Measurements from ENCODE around the gene SEC63. TPM values are rescaled to one million over a fixed set of nuclear protein-coding genes. Genes with fewer than 3 reads are reported as not detected.

SEC63 gene
- total and polyA plus RNA-seq, 9 donors, result 33.8 to 198 (median 122) TPM

DNA sequence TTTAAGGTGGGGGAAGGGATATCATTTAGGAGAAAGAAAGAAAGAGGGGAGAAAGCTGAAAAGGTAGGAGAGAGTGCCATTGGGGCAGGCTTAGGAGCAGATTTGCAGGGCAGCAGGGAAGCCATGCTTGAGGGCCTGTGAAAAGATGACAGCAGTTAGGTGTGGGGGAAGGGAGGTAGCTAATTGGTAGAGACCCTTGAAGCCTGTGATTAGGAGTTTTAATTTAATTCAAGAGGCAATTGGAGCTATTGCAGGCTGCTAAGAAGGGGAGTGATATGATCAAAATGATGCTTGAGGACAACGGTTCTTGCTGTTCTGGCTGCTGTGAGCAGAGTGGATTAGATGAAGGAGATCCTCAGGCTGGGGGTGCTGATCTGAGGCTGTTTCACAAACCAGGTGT lies 24.5 kb upstream of the SEC63 start:
- intact Hi-C loops (cut with DNase I), result loop anchor here in 3 of 4 donors (5.0 to 10.0 kb wide), 3 partner anchors 62 to 542 kb away; no protein-coding TSS in a partner anchor
- 70 to 78% (median 76%) methylated on average over 1 of the region's 1 CpG for WGBS, 3 donors
- Histone ChIP-seq H3K9me3 (no peaks in the 10 kb centered on the region), H3K4me1 (ENCODE audit: insufficient read depth) (no peaks in the 10 kb centered on the region), H3K4me3 (no peak overlapping the region), H3K27ac (no peak overlapping the region), H3K36me3 (no peaks in the 10 kb centered on the region), H3K27me3 (no peaks in the 10 kb centered on the region)
- DNase-seq, result no peak
- TF ChIP-seq, protein P1, sequence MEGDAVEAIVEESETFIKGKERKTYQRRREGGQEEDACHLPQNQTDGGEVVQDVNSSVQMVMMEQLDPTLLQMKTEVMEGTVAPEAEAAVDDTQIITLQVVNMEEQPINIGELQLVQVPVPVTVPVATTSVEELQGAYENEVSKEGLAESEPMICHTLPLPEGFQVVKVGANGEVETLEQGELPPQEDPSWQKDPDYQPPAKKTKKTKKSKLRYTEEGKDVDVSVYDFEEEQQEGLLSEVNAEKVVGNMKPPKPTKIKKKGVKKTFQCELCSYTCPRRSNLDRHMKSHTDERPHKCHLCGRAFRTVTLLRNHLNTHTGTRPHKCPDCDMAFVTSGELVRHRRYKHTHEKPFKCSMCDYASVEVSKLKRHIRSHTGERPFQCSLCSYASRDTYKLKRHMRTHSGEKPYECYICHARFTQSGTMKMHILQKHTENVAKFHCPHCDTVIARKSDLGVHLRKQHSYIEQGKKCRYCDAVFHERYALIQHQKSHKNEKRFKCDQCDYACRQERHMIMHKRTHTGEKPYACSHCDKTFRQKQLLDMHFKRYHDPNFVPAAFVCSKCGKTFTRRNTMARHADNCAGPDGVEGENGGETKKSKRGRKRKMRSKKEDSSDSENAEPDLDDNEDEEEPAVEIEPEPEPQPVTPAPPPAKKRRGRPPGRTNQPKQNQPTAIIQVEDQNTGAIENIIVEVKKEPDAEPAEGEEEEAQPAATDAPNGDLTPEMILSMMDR (IDR thresholded peaks at IDR 0.05), result no peak
- TF ChIP-seq EP300 (IDR thresholded peaks at IDR 0.05) (no peak), POLR2A (IDR thresholded peaks at IDR 0.05) (no peak)

- TF ChIP-seq EP300 (IDR thresholded peaks at IDR 0.05) (no peak), POLR2A (IDR thresholded peaks at IDR 0.05) (no peak)
- TF ChIP-seq, protein P1 (IDR thresholded peaks at IDR 0.05), result no peak
- Histone ChIP-seq H3K36me3 (no peaks in the 10 kb centered on the region), H3K27ac (no peak overlapping the region), H3K4me1 (ENCODE audit: insufficient read depth) (no peaks in the 10 kb centered on the region), H3K4me3 (no peak overlapping the region), H3K9me3 (no peaks in the 10 kb centered on the region), H3K27me3 (no peaks in the 10 kb centered on the region)
- no peak for DNase-seq
- 82 to 88% (median 88%) methylated on average over 6 of the region's 6 CpGs for WGBS, 3 donors
- intact Hi-C loops (cut with DNase I), result loop anchor here in 3 of 4 donors (5.0 to 10.0 kb wide), 3 partner anchors 63 to 543 kb away; no protein-coding TSS in a partner anchor
These were observed 23.7 kb upstream of the SEC63 start for GRCh38 chr6:107981695-107982094.

DNA sequence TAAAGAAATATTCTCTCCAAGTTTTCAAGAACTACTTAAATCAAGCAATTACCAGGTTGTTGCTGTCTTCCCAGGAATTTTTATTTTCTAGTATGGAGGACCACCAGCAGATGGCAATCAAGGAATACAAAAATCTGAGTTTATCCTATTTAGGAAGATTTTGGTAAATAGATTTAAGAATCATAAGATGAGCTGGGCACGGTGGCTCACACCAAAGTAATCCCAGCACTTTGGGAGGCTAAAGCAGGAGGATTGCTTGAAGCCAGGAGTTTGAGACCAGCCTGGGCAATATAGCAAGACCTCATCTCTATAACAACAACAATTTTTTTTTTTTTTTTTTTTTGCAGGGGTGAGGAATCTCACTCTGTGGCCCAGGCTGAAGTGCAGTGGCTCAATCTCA lies 19.3 kb upstream of the SEC63 start:
- WGBS, 3 donors, result 3 to 8% (median 7%) methylated on average over 1 of the region's 1 CpG
- Histone ChIP-seq H3K4me1 (ENCODE audit: insufficient read depth) (no peaks in the 10 kb centered on the region), H3K4me3 (no peak overlapping the region), H3K27me3 (no peaks in the 10 kb centered on the region), H3K27ac (no peak overlapping the region), H3K9me3 (no peaks in the 10 kb centered on the region), H3K36me3 (no peaks in the 10 kb centered on the region)
- intact Hi-C loops (cut with DNase I), result loop anchor here in 1 of 4 donors (5.0 kb wide), 1 partner anchor 550 kb away; no protein-coding TSS in a partner anchor
- TF ChIP-seq EP300 (IDR thresholded peaks at IDR 0.05) (no peak), POLR2A (IDR thresholded peaks at IDR 0.05) (no peak)
- TF ChIP-seq, protein P1 (IDR thresholded peaks at IDR 0.05), result peak; percentile 20 to 59 (median 40)
- DNase-seq, result no peak

GRCh38 chr6:107976155-107976783 lies 18.3 kb upstream of the SEC63 start:
- TF ChIP-seq, protein P1 (IDR thresholded peaks at IDR 0.05), result no peak
- no peak for TF ChIP-seq POLR2A (IDR thresholded peaks at IDR 0.05)
- TF ChIP-seq EP300 (IDR thresholded peaks at IDR 0.05), result no peak
- Histone ChIP-seq H3K4me1 (ENCODE audit: insufficient read depth) (no peaks in the 10 kb centered on the region), H3K27ac (no peak overlapping the region), H3K4me3 (no peak overlapping the region), H3K36me3 (no peaks in the 10 kb centered on the region), H3K27me3 (no peaks in the 10 kb centered on the region), H3K9me3 (no peaks in the 10 kb centered on the region)
- DNase-seq, result no peak
- WGBS, 3 donors, result 63 to 80% (median 66%) methylated on average over 4 of the region's 4 CpGs
- intact Hi-C loops (cut with DNase I), result loop anchor here in 1 of 4 donors (5.0 kb wide), 1 partner anchor 551 kb away; no protein-coding TSS in a partner anchor

Data from ovary (tissue), 9 donors.